SW 1271 (cell line): ENCODE data around the gene APC2.
A peak's percentile ranks its signal among the peaks of the same experiment; 100 is the strongest.

Source experiments
- DNase-seq, 2 experiments: peaks; one replicate each; lab custom pipeline; 2025; lab: John Stamatoyannopoulos, UW

The APC2 gene

DNA sequence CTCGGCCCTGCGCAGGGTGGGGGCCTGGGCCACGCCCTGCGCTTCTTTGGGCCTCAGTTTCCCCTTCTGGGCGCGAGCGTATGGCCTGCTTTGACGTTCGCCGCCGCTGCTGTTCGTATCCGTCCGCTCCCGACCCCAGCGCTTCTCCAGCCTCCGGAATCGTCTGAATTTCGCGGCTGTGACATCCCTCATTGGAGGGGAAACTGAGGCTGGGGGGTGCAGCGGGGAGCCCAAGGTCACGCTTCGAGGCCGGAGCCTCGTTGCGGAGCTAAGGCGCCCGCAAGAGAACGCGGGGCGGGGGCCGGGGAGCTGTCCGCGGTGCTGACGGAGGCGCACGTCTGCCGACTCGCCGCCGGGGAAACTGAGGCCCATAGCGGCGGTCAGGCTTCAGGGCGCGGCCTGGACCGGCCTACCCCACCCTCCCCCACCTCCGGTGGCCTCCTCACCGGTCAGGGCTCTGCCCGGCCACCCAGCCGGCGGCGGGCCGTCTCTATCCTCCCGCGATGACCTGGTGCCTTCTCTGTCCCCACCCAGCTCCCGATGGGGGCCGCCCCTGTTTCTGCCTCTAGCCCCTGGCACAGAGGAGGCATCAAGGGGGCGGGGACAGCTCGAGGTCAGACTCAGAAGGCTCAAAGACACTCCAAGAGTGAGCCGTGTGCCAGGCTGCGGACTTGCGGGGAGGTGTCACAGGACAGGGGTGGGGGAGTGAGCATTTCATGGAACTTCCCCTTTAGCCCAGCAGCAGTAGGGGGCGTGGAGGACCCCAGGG is 3.0 kb upstream of the APC2 start:
- no peak for DNase-seq

DNA sequence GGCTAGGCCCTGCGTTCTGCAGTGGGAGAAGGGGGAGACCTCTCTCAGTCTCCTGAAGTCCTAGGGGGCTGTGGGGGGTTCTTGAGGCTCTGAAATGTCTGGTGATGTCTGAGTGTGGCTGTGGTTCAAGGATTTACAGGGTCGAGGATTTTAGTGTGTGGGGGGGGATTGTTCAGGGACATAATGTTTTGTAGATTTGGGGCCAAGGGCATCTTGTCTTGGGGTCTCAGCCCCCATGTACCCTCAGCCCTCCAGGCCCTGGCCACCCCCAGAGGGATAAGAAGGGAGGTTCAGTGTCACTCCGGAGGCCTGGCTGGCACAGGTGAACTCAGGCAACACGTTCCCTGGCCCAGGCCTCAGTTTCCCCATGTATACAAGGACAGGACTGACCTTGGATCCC is 2.4 kb upstream of the APC2 start:
- DNase-seq: no peak

DNA sequence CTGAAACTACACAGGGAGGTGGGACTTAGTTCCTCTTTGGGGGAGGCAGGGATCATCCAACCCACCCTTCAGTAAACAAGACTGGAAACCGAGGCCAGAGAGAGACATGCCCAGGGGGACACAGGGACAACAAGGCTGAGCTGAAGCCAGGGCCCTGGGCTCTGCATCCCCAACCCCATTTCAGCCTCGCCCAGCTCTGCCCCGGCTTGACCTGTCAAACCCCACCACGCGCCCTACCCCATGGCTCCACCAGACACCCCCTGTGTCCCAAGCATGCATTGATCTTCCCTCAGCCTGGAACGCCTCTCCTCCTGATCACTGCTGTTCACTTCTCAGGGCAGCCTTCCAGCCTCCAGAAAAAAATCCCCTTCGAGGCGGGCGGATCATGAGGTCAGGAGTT is 2.0 kb upstream of the APC2 start:
- DNase-seq: no peak

DNA sequence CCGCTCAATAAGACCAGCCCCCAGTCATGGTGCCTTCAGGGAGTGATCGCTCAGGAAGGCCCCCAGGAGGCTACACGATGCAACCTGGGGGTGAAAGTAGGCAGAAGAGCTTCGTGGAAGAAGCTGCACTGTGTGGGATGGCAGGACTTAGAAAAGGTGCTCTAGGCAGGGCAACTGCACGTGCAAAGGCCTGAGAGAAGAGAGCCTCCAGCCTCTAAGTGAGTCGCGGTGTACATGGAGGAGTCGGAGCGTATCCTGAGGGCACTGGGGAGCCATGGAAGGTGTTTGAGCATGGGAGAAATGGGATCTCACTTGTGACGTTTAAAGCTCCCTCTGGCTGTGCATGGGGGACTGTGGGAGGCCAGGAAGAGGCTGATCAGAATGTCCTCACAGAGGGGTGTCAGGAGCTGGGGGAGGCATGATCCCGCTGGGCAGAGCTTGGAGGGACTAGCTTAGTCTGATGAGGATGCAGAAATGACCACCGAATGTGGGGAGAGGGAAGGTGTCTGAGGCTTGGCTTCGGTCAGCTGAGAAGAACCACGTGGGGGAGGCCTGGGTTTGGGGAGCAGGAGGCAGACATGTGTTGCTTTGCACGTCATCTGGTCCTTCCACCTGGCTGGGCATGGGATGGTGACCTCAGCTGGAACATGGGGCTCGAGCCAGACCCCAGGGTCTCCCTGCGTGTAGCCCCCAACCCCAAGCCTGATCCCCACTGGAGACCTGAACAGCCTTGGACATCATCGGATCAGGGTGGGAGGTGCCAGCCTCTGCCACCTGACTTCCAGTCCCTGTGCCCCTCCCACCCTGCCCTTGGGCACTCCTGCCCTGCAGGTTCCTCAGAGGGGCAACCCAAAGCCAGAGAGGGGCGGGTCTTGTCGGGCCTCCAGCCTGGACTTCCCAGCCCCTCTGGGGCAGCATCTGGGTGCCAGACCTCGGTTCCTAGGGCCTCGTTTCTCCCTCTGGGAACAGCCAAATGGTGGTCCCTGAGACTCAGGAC is 1.1 kb downstream of the APC2 start:
- no peak for DNase-seq

DNA sequence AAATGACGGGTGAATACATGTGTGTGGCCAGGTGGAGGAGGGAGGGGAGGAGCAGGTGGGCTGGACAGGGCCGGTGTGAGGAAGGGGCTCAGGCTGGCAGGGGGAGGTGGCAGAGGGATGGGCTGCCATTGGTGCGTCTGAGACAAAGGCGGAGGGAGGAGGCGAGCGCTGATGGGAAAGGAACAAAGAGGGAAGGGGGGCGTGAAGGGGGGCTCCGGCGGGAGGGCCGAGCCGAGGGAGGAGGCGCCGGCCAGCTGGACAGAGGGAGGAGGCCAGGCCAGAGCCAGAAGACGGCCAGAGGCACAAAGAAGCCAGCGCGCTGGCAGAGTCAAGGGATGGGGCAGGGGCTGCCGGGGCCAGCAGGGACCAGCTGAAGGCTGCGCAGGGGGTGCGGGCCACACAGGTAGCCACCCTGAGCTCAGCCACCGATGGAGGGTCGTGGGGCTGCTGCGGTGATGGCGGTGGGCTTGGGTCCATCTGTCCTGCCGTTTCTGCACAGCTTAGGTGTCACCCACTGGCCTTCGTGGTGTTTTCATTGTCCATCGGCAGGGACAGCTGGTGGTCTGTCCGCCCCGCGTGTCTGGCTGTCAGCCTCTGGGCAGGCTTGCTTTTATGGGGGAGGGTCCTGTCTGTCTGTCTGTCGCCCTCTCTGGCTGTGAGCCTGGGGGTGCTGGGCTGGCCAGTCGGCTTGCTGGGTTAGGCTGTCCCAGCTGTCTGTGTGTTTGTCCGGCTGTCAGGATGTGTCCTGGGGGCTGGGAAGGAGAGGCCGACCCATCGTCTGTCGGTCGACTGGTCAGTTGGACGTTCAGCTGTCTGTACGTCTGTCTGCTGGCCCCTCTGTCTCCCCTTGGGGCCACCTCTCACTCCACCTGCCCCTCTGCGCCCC is 2.2 kb downstream of the APC2 start:
- no peak for DNase-seq

DNA sequence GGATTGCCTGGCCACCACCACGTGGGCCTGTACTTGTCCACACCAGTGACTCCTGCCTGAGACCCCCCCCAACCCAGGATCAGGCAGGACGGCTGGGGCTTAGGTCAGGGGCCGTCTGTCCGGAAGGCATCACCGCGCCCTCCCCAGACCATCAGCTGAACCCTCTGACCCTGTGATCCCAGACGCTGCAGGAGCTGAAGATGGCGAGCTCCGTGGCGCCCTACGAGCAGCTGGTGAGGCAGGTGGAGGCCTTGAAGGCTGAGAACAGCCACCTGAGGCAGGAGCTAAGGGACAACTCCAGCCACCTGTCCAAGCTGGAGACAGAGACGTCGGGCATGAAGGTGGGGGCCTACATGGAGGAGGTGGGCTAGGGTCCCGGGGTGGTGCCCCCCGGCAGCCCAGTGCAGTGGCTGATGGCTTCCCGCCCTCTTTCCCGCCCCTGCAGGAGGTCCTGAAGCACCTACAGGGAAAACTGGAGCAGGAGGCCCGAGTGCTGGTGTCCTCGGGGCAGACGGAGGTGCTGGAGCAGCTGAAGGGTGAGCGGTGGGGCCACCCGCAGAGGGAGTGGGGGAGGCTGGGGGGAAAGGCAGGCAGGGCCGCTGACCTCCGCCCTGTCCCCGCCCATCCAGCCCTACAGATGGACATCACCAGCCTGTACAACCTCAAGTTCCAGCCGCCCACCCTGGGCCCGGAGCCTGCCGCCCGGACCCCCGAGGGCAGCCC is 3.0 kb downstream of the APC2 start:
- no peak for DNase-seq

DNA sequence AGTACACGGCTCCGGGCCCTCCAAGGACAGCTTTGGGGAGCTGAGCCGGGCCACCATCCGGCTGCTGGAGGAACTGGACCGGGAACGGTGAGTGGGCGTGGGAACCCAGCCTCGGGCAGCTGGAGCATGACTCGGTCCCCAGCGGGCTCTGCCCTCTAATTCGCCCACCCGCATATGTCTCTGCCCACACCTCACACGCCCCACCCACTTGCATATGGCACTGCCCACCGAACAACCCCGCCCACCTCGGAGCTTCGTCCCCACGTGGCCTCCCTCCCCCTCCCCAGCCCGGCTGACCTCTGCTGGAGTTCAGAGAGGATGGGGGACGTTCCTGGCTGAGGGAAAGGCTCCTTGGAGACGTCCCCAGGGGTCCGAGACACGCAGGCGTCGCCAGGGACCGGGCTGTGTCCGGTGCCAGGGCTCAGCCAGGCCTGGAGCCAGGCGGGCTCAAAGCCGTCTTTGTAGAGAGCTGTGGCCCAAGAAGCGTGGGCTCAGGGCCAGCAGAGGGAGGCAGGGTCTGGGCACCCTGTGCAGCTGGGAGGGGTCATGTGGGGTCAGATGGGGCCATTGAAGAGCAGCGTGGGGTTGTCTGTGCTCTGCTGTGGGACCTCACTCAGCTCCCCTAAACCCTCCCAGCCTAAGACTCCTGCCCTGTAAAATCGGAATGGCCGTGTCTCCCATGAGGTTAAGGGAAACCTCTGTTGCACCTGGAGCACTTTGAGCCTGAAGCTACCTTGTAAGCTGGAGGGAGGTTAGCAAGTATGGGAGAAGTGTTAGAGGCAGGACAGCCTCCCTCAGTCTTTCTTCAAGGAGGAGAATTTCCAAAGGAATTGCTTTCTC is 3.8 kb downstream of the APC2 start:
- DNase-seq: no peak

DNA sequence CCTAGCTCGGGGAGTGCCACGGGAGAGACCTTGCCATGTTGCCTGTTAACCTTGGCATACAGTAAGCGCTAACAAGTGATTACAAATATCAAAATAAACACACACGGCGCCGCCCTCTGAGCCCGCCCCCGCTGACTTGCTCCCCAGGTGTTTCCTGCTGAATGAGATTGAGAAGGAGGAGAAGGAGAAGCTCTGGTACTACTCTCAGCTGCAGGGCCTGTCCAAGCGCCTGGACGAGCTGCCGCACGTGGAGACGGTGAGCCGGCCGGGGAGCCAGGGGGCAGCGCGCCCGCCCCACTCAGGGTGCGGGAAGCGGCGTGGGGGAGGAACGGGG is 5.0 kb downstream of the APC2 start:
- no peak for DNase-seq

DNA sequence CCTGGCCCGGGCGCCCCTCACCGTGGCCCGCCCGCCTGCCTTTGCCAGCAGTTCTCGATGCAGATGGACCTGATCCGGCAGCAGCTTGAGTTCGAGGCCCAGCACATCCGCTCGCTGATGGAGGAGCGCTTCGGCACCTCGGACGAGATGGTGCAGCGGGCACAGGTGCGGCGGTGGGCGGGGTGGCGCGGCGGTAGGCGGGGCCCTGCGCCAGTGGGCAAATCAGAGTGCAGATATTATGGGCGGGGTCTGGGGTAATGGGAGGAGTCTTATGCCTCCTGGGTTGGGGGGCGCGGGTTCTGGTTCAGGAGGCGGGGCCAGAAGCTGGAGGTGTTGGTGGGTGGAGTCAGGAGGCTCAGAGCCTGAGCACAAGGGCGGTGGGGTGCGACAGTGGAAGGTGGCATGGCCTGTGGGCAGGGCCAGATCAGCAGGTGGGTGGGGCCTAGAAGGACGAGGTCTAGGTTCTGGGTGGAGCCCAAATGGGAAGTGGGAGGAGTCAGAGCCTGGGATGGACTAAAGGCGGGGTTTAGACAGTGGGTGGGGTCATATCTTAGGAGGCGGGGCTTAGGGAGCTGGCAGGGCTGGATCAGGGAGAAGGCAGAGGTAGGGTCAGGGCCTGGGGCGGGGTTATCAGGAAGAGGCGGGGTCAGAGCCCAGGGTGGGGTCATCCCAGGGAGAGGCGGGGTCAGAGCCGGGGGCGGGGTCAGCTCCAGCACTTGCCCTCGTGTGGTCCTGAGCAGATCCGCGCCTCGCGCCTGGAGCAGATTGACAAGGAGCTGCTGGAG is 5.6 kb downstream of the APC2 start:
- peak in 1 of 2 experiments; percentile 51 for DNase-seq

DNA sequence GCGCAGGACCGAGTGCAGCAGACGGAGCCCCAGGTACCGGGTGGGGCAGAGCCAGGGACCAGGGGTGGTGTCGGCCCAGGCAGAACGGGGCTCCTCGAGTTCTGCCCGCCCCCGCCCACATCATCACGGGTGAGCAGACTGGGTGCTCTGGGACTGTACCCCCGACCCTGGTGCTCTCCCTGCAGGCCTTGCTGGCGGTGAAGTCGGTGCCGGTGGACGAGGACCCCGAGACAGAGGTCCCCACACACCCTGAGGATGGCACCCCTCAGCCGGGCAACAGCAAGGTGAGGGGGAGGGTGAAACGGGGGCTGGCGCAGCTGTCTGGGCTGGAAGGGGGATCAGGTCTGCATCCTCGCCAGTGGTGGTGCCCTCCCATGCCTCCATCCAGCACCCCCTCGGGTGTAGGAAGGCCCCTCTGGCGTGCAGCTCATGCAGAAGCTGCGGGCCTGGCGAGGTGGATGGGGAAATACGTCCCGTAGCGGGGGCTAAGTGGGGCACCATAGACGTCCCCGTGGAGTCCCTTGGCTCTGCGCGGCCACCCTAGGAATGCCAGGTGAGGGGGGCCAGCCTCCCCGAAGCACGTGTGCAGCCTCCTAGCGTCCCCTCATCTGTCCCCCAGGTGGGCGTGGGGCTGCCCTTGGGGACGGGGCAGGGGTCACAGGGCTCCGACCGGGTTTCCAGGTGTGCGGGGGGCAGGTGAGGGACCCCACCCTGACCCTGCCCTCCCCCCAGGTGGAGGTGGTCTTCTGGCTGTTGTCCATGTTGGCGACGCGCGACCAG is 6.4 kb downstream of the APC2 start:
- no peak for DNase-seq

DNA sequence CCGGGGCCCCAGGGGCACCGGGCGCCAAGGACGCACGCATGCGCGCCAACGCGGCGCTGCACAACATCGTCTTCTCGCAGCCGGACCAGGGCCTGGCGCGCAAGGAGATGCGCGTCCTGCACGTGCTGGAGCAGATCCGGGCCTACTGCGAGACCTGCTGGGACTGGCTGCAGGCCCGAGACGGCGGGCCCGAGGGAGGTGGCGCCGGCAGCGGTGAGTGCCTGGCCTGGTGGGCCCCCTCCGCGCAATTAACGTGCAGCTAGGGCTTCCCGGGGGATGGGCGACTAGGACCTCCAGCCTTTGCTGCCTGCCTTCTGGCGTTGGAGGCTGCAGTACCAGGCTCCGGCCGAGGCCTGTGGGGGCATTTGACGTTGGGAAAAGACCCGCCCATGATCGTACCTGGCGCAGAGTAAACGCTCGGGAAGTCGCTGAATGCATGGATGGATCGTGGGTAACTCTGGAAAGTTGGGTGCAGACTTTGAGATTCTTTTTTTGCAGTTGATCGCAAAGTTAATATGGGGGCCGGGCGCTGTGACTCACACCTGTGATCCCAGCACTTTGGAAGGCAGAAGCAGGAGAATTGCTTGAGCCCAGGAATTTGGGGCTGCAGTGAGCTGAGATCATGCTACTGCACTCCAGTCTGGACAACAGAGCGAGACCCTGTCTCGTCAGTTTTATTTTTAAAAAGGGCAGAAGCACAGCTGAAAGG is 7.3 kb downstream of the APC2 start:
- DNase-seq: no peak

DNA sequence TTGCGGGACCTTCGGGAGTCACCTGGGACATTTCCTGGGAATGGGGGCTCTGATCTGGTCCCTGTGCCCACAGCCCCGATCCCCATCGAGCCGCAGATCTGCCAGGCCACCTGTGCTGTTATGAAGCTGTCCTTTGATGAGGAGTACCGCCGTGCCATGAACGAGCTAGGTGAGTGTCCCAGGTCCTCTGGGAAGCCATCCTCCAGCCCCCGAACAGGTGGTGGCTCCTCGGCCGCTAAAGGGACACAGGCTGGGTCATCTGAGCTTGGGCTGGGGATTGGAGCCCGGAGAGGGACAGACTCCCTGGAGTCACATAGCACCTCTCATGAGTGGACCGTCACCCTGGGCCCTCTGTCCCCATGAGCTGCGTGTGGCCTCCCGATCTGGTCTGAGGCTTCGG is 8.0 kb downstream of the APC2 start:
- DNase-seq: no peak

DNA sequence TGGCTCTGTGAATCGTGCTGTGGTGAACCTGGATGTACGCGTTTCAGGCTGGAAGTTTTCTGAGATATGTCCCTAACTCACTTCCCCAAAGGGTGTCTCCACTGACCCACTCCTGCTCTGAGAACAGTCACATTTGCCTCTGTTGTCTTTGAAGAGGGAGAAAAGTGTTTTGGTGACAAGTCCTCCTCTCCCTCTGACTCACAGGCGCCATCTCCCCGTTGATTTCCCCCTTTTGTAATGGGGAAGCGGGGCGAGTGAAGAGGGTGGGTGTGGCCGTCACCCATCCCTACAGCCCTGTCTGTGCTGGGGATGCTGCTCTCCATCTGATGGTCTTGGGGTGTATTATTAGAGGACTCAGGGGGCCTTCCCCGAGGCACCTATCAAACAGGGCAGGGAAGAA is 9.6 kb downstream of the APC2 start:
- no peak for DNase-seq

DNA sequence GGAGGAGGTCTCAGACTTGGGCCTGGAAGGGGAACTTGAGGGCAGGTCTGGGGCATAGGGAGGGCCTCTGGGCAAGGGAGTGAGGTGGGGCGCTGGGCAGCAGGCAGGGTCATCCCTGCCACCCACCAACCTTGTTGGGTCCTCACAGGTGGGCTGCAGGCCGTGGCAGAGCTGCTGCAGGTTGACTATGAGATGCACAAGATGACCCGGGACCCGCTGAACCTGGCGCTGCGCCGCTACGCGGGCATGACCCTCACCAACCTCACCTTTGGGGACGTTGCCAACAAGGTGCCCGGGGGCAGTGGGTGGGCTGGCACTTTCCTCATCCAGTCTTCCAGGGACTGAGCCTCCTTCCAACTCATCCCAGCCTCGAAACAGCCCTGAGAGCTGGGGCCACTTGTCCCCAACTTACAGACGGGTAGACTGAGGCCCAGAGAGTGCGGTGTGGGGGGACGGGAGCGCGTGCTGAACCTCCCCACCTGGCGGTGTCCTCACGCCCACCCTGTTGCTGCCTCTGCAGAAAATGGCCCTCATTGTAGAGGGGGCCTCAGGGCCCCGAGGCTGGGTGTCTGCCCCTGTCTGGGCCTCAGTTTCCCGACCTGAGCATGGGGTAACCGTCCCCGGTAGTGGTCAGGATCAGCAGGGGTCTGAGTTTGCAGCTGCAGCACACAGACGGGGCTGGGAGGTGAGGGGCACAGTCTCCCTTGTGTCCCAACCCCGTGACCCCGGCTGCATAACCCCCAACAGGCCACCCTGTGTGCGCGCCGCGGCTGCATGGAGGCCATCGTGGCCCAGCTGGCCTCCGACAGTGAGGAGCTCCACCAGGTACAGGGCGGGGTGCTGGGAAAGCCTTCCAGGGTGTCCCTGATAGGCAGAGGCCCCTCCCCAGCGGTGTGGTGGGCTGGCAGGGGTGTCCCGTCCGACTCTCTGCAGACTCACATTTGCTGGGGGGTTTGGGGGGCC is 10.4 kb downstream of the APC2 start:
- DNase-seq: no peak

DNA sequence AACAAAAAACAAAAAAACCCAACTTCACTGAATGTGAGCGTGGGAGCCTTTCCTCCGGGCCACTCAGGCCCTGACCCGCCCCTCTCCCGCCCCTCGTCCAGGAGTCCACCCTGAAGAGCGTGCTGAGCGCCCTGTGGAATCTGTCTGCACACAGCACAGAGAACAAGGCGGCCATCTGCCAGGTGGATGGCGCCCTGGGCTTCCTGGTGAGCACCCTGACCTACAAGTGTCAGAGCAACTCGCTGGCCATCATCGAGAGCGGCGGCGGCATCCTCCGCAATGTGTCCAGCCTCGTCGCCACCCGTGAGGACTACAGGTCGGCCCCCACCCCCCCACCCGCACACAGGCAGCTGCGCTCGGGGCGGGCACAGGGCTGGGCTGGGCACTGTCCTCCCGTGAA is 11.9 kb downstream of the APC2 start:
- no peak for DNase-seq

DNA sequence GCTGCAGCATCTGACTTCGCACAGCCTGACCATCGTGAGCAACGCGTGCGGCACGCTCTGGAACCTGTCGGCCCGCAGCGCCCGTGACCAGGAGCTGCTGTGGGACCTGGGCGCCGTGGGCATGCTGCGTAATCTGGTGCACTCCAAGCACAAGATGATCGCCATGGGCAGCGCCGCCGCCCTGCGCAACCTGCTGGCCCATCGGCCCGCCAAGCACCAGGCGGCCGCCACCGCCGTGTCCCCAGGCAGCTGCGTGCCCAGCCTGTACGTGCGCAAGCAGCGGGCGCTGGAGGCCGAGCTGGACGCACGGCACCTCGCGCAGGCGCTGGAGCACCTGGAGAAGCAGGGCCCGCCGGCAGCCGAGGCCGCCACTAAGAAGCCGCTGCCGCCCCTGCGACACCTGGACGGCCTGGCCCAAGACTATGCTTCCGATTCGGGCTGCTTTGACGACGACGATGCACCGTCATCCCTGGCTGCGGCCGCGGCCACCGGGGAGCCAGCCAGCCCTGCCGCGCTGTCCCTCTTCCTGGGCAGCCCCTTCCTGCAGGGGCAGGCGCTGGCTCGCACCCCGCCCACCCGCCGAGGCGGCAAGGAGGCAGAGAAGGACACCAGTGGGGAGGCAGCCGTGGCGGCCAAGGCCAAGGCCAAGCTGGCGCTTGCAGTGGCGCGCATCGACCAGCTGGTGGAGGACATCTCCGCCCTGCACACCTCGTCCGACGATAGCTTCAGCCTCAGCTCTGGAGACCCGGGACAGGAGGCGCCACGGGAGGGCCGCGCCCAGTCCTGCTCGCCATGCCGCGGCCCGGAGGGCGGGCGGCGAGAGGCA is 15.5 kb downstream of the APC2 start:
- DNase-seq: no peak
